ENCODE measurements around the gene TTC7B.

GRCh38 chr14:90560991-90561390 is 255.2 kb downstream of the TTC7B start:
- no peak for TF ChIP-seq CTCF (IDR thresholded peaks at IDR 0.05)
- no peak for TF ChIP-seq POLR2AphosphoS5 (IDR thresholded peaks at IDR 0.05)

Measured in prostate gland (tissue), 2 donors.